ENCODE data around the gene SETD7. TPM values are rescaled to one million over a fixed set of nuclear protein-coding genes. Genes with fewer than 3 reads are reported as not detected.

Gene SETD7
- total RNA-seq, 1 experiment from 2014 or later = 30.5 TPM

- DNase-seq (ENCODE audit: low spot score) = no peak
Measured at GRCh38 chr4:139574641-139575040, 18.6 kb upstream of the SETD7 start.

- no peak for DNase-seq (ENCODE audit: low spot score)
Measured at GRCh38 chr4:139568206-139568955, 12.4 kb upstream of the SETD7 start.

GRCh38 chr4:139567159-139567870, 11.3 kb upstream of the SETD7 start:
- no peak for DNase-seq (ENCODE audit: low spot score)

GRCh38 chr4:139564502-139564901, 8.5 kb upstream of the SETD7 start:
- DNase-seq (ENCODE audit: low spot score) = no peak

- DNase-seq (ENCODE audit: low spot score) = no peak
Measured at GRCh38 chr4:139563515-139563914, 7.5 kb upstream of the SETD7 start.

GRCh38 chr4:139562839-139563238, 6.8 kb upstream of the SETD7 start:
- no peak for DNase-seq (ENCODE audit: low spot score)

- no peak for DNase-seq (ENCODE audit: low spot score)
Measured at GRCh38 chr4:139562067-139562684, 6.2 kb upstream of the SETD7 start.

- no peak for DNase-seq (ENCODE audit: low spot score)
Measured at GRCh38 chr4:139560406-139561104, 4.5 kb upstream of the SETD7 start.

- DNase-seq (ENCODE audit: low spot score) = no peak
Measured at GRCh38 chr4:139559687-139560086, 3.7 kb upstream of the SETD7 start.

GRCh38 chr4:139559089-139559479, 3.1 kb upstream of the SETD7 start:
- no peak for DNase-seq (ENCODE audit: low spot score)

GRCh38 chr4:139558235-139559088, 2.4 kb upstream of the SETD7 start:
- no peak for DNase-seq (ENCODE audit: low spot score)

GRCh38 chr4:139557556-139558110, 1.6 kb upstream of the SETD7 start:
- DNase-seq (ENCODE audit: low spot score) = no peak

- DNase-seq (ENCODE audit: low spot score) = peak; percentile 82
Measured at GRCh38 chr4:139556724-139557555, 921 bp upstream of the SETD7 start.

- DNase-seq (ENCODE audit: low spot score) = peak; percentile 46
Measured at GRCh38 chr4:139555705-139556070, 331 bp downstream of the SETD7 start.

- DNase-seq (ENCODE audit: low spot score) = peak; percentile 87
Measured at GRCh38 chr4:139554893-139555704, 920 bp downstream of the SETD7 start.

- DNase-seq (ENCODE audit: low spot score) = peak; percentile 12
Measured at GRCh38 chr4:139554642-139554892, 1.5 kb downstream of the SETD7 start.

- DNase-seq (ENCODE audit: low spot score) = no peak
Measured at GRCh38 chr4:139553751-139554641, 2.0 kb downstream of the SETD7 start.
